Osteocyte (in vitro differentiated cells): ENCODE results near the gene JUNB. TPM values are rescaled to one million over a fixed set of nuclear protein-coding genes. Genes with fewer than 3 reads are reported as not detected.

ENCODE experiments used
- DNase-seq: peaks from one replicate; pipeline ENCODE4 v3.0.0; 2021; ENCODE audit warnings: mixed read lengths; ENCODE audit not compliant: unreplicated experiment; ENCODE audit errors: extremely low spot score
- H3K27ac Mint-ChIP-seq: one replicate; pipeline ENCODE4 v1.8.0; 2021; ENCODE audit warnings: mild to moderate bottlenecking, mixed read lengths; ENCODE audit not compliant: unreplicated experiment
- H3K27me3 Mint-ChIP-seq: one replicate; pipeline ENCODE4 v1.8.0; 2021; ENCODE audit warnings: mixed read lengths; ENCODE audit not compliant: unreplicated experiment
- H3K36me3 Mint-ChIP-seq: one replicate; pipeline ENCODE4 v1.8.0; 2021; ENCODE audit warnings: mixed read lengths; ENCODE audit not compliant: unreplicated experiment
- H3K4me1 Mint-ChIP-seq: one replicate; pipeline ENCODE4 v1.8.0; 2021; ENCODE audit warnings: mixed read lengths; ENCODE audit not compliant: unreplicated experiment
- H3K4me3 Mint-ChIP-seq: one replicate; pipeline ENCODE4 v1.8.0; 2021; ENCODE audit warnings: mild to moderate bottlenecking, moderate library complexity, mixed read lengths; ENCODE audit not compliant: unreplicated experiment
- H3K9me3 Mint-ChIP-seq: one replicate; pipeline ENCODE4 v1.8.0; 2021; ENCODE audit warnings: mixed read lengths; ENCODE audit not compliant: unreplicated experiment
- CTCF ChIP-seq: fragments of 200-600 bp; sonication (generic); IDR thresholded peaks from 2 replicates; pipeline ENCODE4 v1.5.0; 2021; ENCODE audit warnings: antibody characterized with exemption, mild to moderate bottlenecking, moderate library complexity
- total RNA-seq: library from RNA; stranded (reverse); gene quantifications from 2 replicates; pipeline ENCODE4 v1.2.1, GENCODE V29; 2021

The JUNB gene
- total RNA-seq, 1 donor from 2014 or later = 158 TPM

GRCh38 chr19:12751635-12752034 lies 39.7 kb upstream of the JUNB start, which contains the start of gene BEST2:
Gene BEST2 (plus strand): TSS chr19:12751791. CDS start chr19:12752593, 802 bp downstream.
- H3K27ac Mint-ChIP-seq = no peak within 1 kb of the TSS
- DNase-seq = no peak
- H3K27me3 Mint-ChIP-seq = peaks cover 23% of the 10 kb centered on the region
- H3K9me3 Mint-ChIP-seq = no peaks in the 10 kb centered on the region
- peaks cover 20% of the 10 kb centered on the region for H3K4me1 Mint-ChIP-seq
- H3K36me3 Mint-ChIP-seq = peaks cover 12% of the 10 kb centered on the region
- H3K4me3 Mint-ChIP-seq = no peak within 1 kb of the TSS
- no peak for TF ChIP-seq CTCF

DNA sequence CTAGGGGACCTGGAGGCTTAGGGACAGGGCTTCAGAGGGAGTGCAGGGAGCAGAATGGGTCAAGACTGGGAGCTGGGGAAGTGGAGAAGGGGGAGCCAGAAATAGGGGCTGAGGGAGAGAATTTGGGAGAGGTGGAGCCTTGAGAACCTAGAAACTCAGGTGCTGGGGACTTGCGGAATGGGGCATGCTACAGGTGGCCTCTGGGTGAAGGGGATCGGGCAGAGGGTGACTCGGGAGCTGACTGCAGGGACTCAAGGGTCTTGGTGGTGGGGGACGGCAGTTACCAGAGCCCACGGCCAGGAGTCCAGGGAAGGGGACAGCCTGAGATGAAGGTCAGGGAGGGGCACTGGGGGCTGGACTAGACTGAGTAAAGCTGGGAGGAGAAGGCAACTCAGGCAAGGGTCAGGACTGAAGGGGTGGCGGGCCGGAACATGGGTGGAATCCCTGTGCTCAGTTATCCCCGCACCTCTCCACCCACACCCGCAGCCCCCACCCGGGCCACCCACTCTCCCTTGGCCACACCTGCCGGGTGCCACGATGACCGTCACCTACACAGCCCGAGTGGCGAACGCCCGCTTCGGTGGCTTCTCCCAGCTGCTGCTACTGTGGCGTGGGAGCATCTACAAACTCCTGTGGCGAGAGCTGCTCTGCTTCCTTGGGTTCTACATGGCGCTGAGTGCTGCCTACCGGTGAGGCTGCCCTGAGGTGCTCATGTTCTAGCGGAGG lies 39.1 kb upstream of the JUNB start:
- Mint-ChIP-seq H3K4me3 (no peak overlapping the region), H3K4me1 (peaks cover 20% of the 10 kb centered on the region), H3K27ac (no peak overlapping the region), H3K9me3 (no peaks in the 10 kb centered on the region), H3K27me3 (peaks cover 23% of the 10 kb centered on the region), H3K36me3 (peaks cover 12% of the 10 kb centered on the region)
- no peak for TF ChIP-seq CTCF
- DNase-seq = no peak

DNA sequence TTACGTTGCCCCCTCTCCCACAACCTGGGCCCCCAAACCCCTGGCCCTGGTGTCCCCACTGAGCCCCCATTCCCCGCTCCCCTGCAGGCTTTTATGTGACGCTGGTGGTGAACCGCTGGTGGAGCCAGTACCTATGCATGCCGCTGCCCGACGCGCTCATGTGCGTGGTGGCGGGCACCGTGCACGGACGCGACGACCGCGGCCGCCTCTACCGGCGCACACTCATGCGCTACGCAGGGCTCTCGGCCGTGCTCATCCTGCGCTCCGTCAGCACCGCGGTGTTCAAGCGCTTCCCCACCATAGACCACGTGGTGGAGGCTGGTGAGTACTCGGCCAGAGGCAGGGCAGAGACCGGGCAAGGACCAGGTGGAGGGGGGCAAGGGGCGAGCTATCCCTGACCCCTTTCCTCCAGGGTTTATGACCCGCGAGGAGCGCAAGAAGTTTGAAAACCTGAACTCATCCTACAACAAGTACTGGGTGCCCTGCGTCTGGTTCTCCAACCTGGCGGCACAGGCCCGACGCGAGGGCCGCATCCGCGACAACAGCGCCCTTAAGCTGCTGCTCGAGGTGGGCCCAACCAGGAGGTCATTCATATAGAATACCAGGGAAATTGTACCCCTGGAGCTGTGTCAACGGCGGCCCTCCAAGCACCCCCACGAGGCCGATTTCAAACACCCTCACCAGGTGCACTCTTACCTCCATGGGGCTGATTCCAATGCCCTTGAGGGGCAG lies 36.7 kb upstream of the JUNB start:
- Mint-ChIP-seq H3K36me3 (no peaks in the 10 kb centered on the region), H3K4me3 (no peak overlapping the region), H3K27ac (no peak overlapping the region), H3K27me3 (peaks cover 23% of the 10 kb centered on the region), H3K9me3 (no peaks in the 10 kb centered on the region), H3K4me1 (peaks cover 15% of the 10 kb centered on the region)
- TF ChIP-seq CTCF = no peak
- DNase-seq = no peak

DNA sequence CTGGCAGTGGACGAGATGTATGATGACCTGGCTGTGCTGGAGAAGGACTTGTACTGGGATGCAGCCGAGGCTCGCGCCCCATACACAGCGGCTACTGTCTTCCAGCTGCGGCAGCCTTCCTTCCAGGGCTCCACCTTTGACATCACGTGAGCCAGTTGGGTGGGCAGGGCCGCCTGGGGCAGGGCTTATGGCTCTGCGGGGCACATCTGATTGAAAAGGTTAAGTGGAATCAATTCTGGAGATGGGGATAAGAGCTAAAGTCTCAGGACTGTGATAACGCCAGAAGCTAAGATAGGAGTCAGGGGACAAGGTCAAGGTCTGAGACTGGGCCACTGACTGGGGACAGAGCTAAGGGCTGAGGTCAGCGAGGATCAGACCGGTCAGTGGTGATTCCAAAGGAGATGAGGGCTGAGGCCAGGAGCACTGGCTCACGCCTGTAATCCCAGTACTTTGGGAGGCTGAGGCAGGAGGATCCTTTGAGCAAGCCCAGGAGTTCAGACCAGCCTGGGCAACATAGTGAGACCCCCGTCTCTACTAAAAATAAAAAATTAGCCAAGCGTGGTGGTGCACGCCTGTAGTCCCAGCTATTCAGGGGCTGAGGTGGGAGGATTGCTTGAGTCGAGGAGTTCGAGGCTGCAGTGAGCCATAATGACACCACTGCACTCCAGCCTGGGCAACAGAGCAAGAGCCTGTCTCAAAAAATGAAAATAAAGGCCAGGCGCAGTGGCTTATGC lies 35.0 kb upstream of the JUNB start:
- Mint-ChIP-seq H3K4me1 (peaks cover 4% of the 10 kb centered on the region), H3K4me3 (no peak overlapping the region), H3K9me3 (no peaks in the 10 kb centered on the region), H3K27me3 (peaks cover 13% of the 10 kb centered on the region), H3K36me3 (no peaks in the 10 kb centered on the region), H3K27ac (no peak overlapping the region)
- TF ChIP-seq CTCF = no peak
- DNase-seq = no peak
